ENCODE results near the gene DDX10. TPM values are rescaled to one million over a fixed set of nuclear protein-coding genes. Genes with fewer than 3 reads are reported as not detected.

DDX10 gene
- total RNA-seq, result 34.2 and 49.3 TPM in 2 replicates

GRCh38 chr11:108664730-108665525 lies at the start of gene DDX10:
TSS of gene DDX10 (plus strand) at chr11:108665069. CDS start at chr11:108665154, 85 bp downstream.

Other genes with a start within 250 kb of the DDX10 start
- gene C11orf65, start 197.5 kb upstream of the DDX10 start, total RNA-seq, result 0.14 TPM in 1 of 2 replicates, not detected in the other
- gene POGLUT3, start 166.7 kb upstream of the DDX10 start, total RNA-seq, result 44.9 and 53.6 TPM in 2 replicates
- gene EXPH5, start 71.3 kb upstream of the DDX10 start, total RNA-seq, result 0.13 and 0.22 TPM in 2 replicates

All from thoracic aorta endothelial cell (primary cell).